Testis (tissue), 2 donors: ENCODE results near the gene SLAMF9.

Source experiments
- CTCF ChIP-seq, 3 experiments: fragments of 450-650 bp in 2 of 3; fragments of 200-600 bp in 1 of 3; sonication (generic) in 1 of 3; IDR thresholded peaks; one replicate each; pipeline ENCODE4 v1.5.1; 2016 to 2019; ENCODE audit warnings: antibody characterized with exemption in 3 of 3, mild to moderate bottlenecking in 2 of 3, moderate library complexity in 1 of 3
- POLR2A ChIP-seq: fragments of 450-650 bp; IDR thresholded peaks from one replicate; pipeline ENCODE4 v1.6.1; 2017; ENCODE audit warnings: antibody characterized with exemption, mild to moderate bottlenecking, moderate library complexity

GRCh38 chr1:159977364-159978106 lies 23.5 kb upstream of the SLAMF9 start:
- TF ChIP-seq CTCF (IDR thresholded peaks at IDR 0.05) (no peak), POLR2A (no peak)
